Activated CD8-positive, alpha-beta memory T cell treated with anti-CD3 and anti-CD28 coated beads, Interleukin-2, amount 50 U/mL, for 24 hours (primary cell): ENCODE data around the gene CAV3.
"Not testable (repeated sequence)": the region's sequence is repeated elsewhere in the genome, so short reads cannot be mapped to it uniquely, and the experiment has no call there.

ENCODE experiments used
- DNase-seq: peaks from one replicate; pipeline ENCODE4 v3.0.0-alpha.2; 2020; ENCODE audit errors: extremely low read depth

The CAV3 gene

GRCh38 chr3:8733332-8734094 lies at the start of gene CAV3:
CAV3 (plus strand) TSS chr3:8733802; CDS start chr3:8733877, 75 bp downstream.
- DNase-seq, result no peak

- not testable (repeated sequence) for DNase-seq
Observed at GRCh38 chr3:8684992-8685391, 48.6 kb upstream of the CAV3 start.

- not testable (repeated sequence) for DNase-seq
Observed at GRCh38 chr3:8691295-8691694, 42.3 kb upstream of the CAV3 start.

GRCh38 chr3:8702560-8702959 lies 31.0 kb upstream of the CAV3 start:
- DNase-seq, result no peak

GRCh38 chr3:8705575-8705974 lies 28.0 kb upstream of the CAV3 start:
- no peak for DNase-seq

GRCh38 chr3:8709287-8709686 lies 24.3 kb upstream of the CAV3 start:
- DNase-seq, result no peak

- no peak for DNase-seq
Observed at GRCh38 chr3:8709801-8710507, 23.6 kb upstream of the CAV3 start.

- DNase-seq, result no peak
Observed at GRCh38 chr3:8712045-8712907, 21.3 kb upstream of the CAV3 start.

GRCh38 chr3:8712908-8713255 lies 20.7 kb upstream of the CAV3 start:
- DNase-seq, result no peak

- DNase-seq, result no peak
Observed at GRCh38 chr3:8713901-8714759, 19.5 kb upstream of the CAV3 start.

- DNase-seq, result not testable (repeated sequence)
Observed at GRCh38 chr3:8715757-8716156, 17.8 kb upstream of the CAV3 start.

- no peak for DNase-seq
Observed at GRCh38 chr3:8722808-8723207, 10.8 kb upstream of the CAV3 start.

- DNase-seq, result no peak
Observed at GRCh38 chr3:8723612-8724011, 10.0 kb upstream of the CAV3 start.

- DNase-seq, result no peak
Observed at GRCh38 chr3:8724108-8724752, 9.4 kb upstream of the CAV3 start.

- no peak for DNase-seq
Observed at GRCh38 chr3:8727605-8728512, 5.7 kb upstream of the CAV3 start.

GRCh38 chr3:8729479-8729878 lies 4.1 kb upstream of the CAV3 start:
- DNase-seq, result no peak

- DNase-seq, result no peak
Observed at GRCh38 chr3:8730656-8731055, 2.9 kb upstream of the CAV3 start.

- no peak for DNase-seq
Observed at GRCh38 chr3:8732413-8732812, 1.2 kb upstream of the CAV3 start.

GRCh38 chr3:8734137-8734878 lies 706 bp downstream of the CAV3 start:
- DNase-seq, result no peak
